Esophagus squamous epithelium (tissue), 5 donors: Measurements from ENCODE around the gene DAND5. TPM values are rescaled to one million over a fixed set of nuclear protein-coding genes. Genes with fewer than 3 reads are reported as not detected.

ENCODE experiments used
- DNase-seq: peaks from one replicate; lab custom pipeline; 2025; lab: John Stamatoyannopoulos, UW
- H3K27ac ChIP-seq, 4 donors: fragments of 200-600 bp; sonication (generic); one replicate each; pipeline ENCODE4 v1.5.1; 2016 to 2019; ENCODE audit warnings: mild to moderate bottlenecking in 1 of 4
- H3K27me3 ChIP-seq, 4 donors: fragments of 200-600 bp; sonication (generic); 1 replicate in 3 of 4; 2 replicates in 1 of 4; pipeline versions ENCODE4 v1.5.1 to v1.6.0; 2017 to 2021; ENCODE audit warnings: antibody characterized with exemption in 1 of 4
- H3K36me3 ChIP-seq, 3 donors: fragments of 200-600 bp; sonication (generic); one replicate each; pipeline ENCODE4 v1.5.1; 2016 to 2019
- H3K4me1 ChIP-seq, 3 donors: fragments of 200-600 bp; sonication (generic); one replicate each; pipeline ENCODE4 v1.5.1; 2017 to 2019
- H3K4me3 ChIP-seq, 4 donors: fragments of 200-600 bp; sonication (generic); 1 replicate in 3 of 4; 2 replicates in 1 of 4; pipeline ENCODE4 v1.5.1; 2016 to 2019; ENCODE audit warnings: mild to moderate bottlenecking in 2 of 4, moderate library complexity in 1 of 4
- H3K9me3 ChIP-seq, 3 donors: fragments of 200-600 bp; sonication (generic); one replicate each; pipeline ENCODE4 v1.5.1; 2016 to 2019
- CTCF ChIP-seq, 6 experiments: fragments of 450-650 bp in 4 of 6; fragments of 200-600 bp in 2 of 6; sonication (generic) in 2 of 6; IDR thresholded peaks; one replicate each; pipeline ENCODE4 v1.5.1; 2016 to 2019; ENCODE audit warnings: antibody characterized with exemption in 6 of 6, mild to moderate bottlenecking in 4 of 6, moderate library complexity in 4 of 6
- POLR2A ChIP-seq, 4 donors: fragments of 450-650 bp; IDR thresholded peaks; one replicate each; pipeline ENCODE4 v1.6.1; 2017; ENCODE audit warnings: antibody characterized with exemption in 4 of 4, mild to moderate bottlenecking in 4 of 4, moderate library complexity in 3 of 4
- WGBS, 2 donors: methylation state at CpG; one replicate each; pipeline ENCODE4 v1.1.5; 2018; 5-methylcytosine and 5-hydroxymethylcytosine counted together
- intact Hi-C: fragments of 100-400 bp; cut with DNase I; formaldehyde crosslinking; loops from one replicate; pipeline ENCODE4 v1.15.0; 2022
- total RNA-seq, 4 donors: library from RNA; depleted of rRNA; stranded (reverse); fragments of >200 nt; gene quantifications; one replicate each; pipeline ENCODE4 v1.1.0, GENCODE V29; 2016
- donor health status: DM: yes; HTN: yes; CAD: no.

Gene DAND5
- total RNA-seq, 4 donors from 2014 or later, result not detected

GRCh38 chr19:12959481-12959880, 9.9 kb upstream of the DAND5 start:
- DNase-seq, result no peak
- no peak overlapping the region for H3K27ac ChIP-seq
- 54 to 68% methylated on average over 6 of the region's 6 CpGs for WGBS, 2 donors
- H3K27me3 ChIP-seq, result no peaks in the 10 kb centered on the region
- H3K4me3 ChIP-seq, result no peak overlapping the region
- H3K36me3 ChIP-seq, result peaks cover 0 to 2% (median 0%) of the 10 kb centered on the region in 3 donors
- TF ChIP-seq POLR2A (IDR thresholded peaks at IDR 0.05) (no peak), CTCF (IDR thresholded peaks at IDR 0.05) (no peak)
- intact Hi-C loops, result no loop called here
- H3K9me3 ChIP-seq, result no peaks in the 10 kb centered on the region
- peaks cover 19 to 30% (median 19%) of the 10 kb centered on the region in 3 donors for H3K4me1 ChIP-seq

- no peak for DNase-seq
- H3K4me1 ChIP-seq, result peaks cover 3 to 23% (median 4%) of the 10 kb centered on the region in 3 donors
- no peaks in the 10 kb centered on the region for H3K9me3 ChIP-seq
- no peak for TF ChIP-seq POLR2A (IDR thresholded peaks at IDR 0.05)
- peak; percentile 88 to 96 (median 94) for TF ChIP-seq CTCF (IDR thresholded peaks at IDR 0.05)
- no peaks in the 10 kb centered on the region for H3K27me3 ChIP-seq
- H3K4me3 ChIP-seq, result peak overlapping the region; percentile 17 to 64 (median 50)
- 0 to 2% methylated on average over 20 to 30 of the region's 34 CpGs for WGBS, 2 donors
- intact Hi-C loops, result no loop called here
- no peaks in the 10 kb centered on the region for H3K36me3 ChIP-seq
- H3K27ac ChIP-seq, result peak overlapping the region; percentile 52 to 79 (median 78)
Observed at GRCh38 chr19:12965017-12965811, 4.2 kb upstream of the DAND5 start.

GRCh38 chr19:12965812-12966135, 3.6 kb upstream of the DAND5 start:
- Histone ChIP-seq H3K9me3 (no peaks in the 10 kb centered on the region), H3K27me3 (no peaks in the 10 kb centered on the region), H3K4me1 (peaks cover 3 to 23% (median 4%) of the 10 kb centered on the region in 3 donors), H3K36me3 (no peaks in the 10 kb centered on the region), H3K4me3 (peak overlapping the region in 3 of 4 donors; percentile 45 to 64 (median 56)), H3K27ac (peak overlapping the region in 3 of 4 donors; percentile 52 to 79 (median 77))
- DNase-seq, result no peak
- intact Hi-C loops, result no loop called here
- WGBS, 2 donors, result 40 to 44% methylated on average over 8 of the region's 8 CpGs
- TF ChIP-seq POLR2A (IDR thresholded peaks at IDR 0.05), result no peak
- TF ChIP-seq CTCF (IDR thresholded peaks at IDR 0.05), result no peak

- intact Hi-C loops, result no loop called here
- Histone ChIP-seq H3K27me3 (no peaks in the 10 kb centered on the region), H3K9me3 (no peaks in the 10 kb centered on the region), H3K4me1 (peaks cover 3 to 23% (median 4%) of the 10 kb centered on the region in 3 donors), H3K27ac (no peak overlapping the region), H3K4me3 (no peak overlapping the region), H3K36me3 (no peaks in the 10 kb centered on the region)
- 72 to 74% methylated on average over 5 of the region's 5 CpGs for WGBS, 2 donors
- no peak for TF ChIP-seq CTCF (IDR thresholded peaks at IDR 0.05)
- TF ChIP-seq POLR2A (IDR thresholded peaks at IDR 0.05), result no peak
- DNase-seq, result no peak
Observed at GRCh38 chr19:12967907-12968306, 1.5 kb upstream of the DAND5 start.

- Histone ChIP-seq H3K9me3 (no peaks in the 10 kb centered on the region), H3K4me1 (peaks cover 3 to 23% (median 3%) of the 10 kb centered on the region in 3 donors), H3K4me3 (no peak overlapping the region), H3K36me3 (no peaks in the 10 kb centered on the region), H3K27me3 (peaks cover 0 to 5% (median 0%) of the 10 kb centered on the region in 4 donors), H3K27ac (no peak overlapping the region)
- WGBS, 2 donors, result 75 to 89% methylated on average over 7 of the region's 7 CpGs
- TF ChIP-seq CTCF (IDR thresholded peaks at IDR 0.05), result no peak
- no peak for TF ChIP-seq POLR2A (IDR thresholded peaks at IDR 0.05)
- DNase-seq, result no peak
- intact Hi-C loops, result no loop called here
Observed at GRCh38 chr19:12970070-12970820, 869 bp downstream of the DAND5 start.
